Amygdala (tissue), 56 donors: Measurements from ENCODE around the gene NRXN3.

Experiments used
- DNase-seq, 56 donors: peaks; one replicate each; lab custom pipeline; 2025; lab: John Stamatoyannopoulos, UW

Gene NRXN3

DNA sequence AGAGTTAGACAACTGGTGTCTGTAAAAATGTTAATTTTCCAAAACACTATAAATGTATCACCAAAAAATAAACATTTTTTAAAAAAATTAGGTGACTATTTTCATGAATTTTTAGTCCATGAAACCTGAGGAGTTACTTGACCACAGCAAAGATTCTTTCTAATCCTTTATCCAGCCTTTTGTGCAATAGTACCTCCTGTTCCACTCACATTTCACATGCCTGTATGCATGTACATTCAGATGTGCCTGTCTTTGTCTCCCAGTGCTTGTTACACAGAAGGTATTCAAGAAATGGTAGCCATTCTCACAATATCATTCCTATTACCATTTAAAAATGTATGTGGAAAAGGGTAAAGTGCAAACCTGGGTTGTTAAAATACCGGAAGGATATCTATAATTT is 1184.2 kb downstream of the NRXN3 start:
- no peak for DNase-seq

DNA sequence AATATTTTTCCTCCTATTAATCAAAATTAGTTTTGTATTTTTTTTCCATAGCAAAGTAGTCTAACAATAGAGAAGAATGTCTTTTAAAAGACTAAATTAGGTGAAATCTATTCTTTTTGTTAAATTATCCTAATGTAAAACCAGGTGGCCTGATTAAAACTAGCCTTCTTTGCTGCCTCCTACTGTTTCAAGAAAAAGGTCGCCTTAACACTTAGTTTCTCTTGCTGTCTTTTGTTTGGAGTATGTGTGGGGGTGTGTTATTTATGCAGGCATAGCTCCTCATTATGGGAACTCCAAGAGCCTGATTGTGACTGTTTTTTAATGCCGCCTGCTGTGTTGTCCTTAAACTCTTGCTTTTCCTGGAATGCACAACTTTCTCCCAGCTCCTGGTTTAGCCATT is 1185.9 kb downstream of the NRXN3 start:
- DNase-seq: no peak

DNA sequence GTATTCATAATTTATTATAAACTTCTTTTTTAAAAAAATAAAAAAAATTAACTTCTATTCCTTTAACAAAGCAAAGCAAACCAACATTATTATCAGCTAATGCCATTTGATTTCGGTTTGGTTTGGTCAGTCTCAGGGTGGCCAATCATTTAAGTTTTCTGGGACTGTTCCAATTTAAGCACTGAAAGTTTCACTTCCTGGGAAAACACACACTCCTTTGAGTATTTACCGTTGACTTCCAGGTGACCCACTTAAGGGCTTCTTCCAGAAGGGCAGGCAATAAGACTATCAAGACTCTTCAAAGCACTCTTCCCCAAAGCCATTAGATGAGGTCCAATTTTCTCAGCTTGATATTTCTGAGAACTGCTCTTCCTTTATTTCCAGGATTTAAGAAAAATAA is 1187.1 kb downstream of the NRXN3 start:
- DNase-seq: no peak

- no peak for DNase-seq
Observed at GRCh38 chr14:79363291-79363690, 1193.1 kb downstream of the NRXN3 start.

GRCh38 chr14:79369359-79370332 is 1199.5 kb downstream of the NRXN3 start:
- no peak for DNase-seq

- no peak for DNase-seq
Observed at GRCh38 chr14:79370969-79371368, 1200.8 kb downstream of the NRXN3 start.

- DNase-seq: no peak
Observed at GRCh38 chr14:79373451-79373850, 1203.3 kb downstream of the NRXN3 start.

DNA sequence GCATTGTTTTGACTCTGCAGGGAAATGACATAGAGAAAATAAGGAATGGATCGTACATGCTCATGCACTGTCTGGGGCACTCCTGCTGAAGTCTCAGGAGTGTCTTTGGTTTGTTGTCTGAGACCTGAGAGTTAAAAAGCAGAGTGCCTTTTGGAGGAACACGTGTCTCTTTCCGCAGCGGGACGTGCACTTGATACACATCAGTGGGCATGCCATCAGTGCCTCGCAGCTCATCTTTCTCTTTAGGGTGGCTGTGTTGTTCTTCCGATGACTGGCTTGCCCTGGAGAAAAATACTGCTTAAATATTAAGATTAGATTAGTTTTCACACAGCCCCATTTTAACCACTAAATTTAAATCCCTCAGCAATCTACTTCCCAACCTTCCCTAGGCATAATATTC is 1205.2 kb downstream of the NRXN3 start:
- DNase-seq: no peak

DNA sequence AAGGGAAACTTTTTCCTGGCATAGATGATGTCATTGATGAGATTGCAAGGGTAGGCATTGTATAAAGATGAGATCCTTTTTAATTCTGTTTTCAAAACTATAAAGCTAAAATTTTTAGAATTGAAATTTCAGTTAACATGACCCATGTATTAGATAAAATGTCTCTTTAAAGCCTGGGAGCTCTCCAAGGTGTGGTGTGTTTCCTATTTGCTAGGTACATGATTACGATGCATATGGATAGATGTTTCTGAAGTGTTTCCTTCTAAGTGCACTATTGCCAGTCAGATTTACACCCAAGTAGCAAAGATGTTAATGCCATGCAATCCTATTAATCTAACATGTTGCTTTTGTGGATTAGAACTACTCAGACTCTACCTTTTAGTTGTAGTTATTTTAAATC is 1206.4 kb downstream of the NRXN3 start:
- no peak for DNase-seq

- DNase-seq: no peak
Observed at GRCh38 chr14:79378020-79378419, 1207.8 kb downstream of the NRXN3 start.

DNA sequence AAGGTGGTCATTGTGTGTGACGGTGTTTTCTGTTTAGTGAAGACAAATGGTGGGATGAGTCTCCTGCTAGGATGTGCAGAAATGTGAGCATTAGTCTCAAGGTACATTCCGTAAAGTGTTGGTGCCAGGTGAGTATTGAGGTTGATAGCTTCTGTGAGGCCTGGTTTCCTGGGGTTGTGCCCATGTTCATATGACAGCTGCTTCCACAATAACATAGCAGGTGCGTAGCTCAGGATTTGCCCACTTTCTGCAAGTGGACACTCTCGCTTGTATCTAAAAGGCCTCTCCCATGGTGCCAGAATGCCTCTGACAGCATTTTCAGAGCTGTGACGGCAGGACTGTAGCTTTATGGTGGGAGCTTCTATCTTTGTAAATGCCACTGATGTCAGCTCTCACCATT is 1209.1 kb downstream of the NRXN3 start:
- DNase-seq: no peak

- no peak for DNase-seq
Observed at GRCh38 chr14:79383031-79383430, 1212.9 kb downstream of the NRXN3 start.

DNA sequence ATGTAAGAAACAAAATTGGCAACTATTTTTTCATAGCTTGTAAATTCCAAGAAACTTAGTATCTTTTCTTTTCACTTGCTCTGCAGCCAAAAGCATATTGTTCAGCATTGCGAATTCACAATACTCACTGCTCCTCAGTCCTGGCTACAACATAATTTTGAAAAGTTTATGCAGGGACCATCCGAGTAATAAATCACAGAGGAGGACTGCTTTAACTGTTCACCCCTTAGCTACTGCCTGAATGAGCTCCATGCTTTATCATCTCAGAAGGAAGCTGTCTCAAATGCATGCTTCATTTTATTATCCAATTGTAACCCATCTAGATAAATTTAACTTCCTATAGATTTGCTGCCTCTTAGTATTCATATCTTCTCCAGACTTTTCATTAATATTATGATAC is 1213.3 kb downstream of the NRXN3 start:
- no peak for DNase-seq

- DNase-seq: no peak
Observed at GRCh38 chr14:79395061-79395460, 1224.9 kb downstream of the NRXN3 start.

- peak in 12 of 56 donors; percentile 1 to 55 (median 8) for DNase-seq
Observed at GRCh38 chr14:79404874-79405511, 1234.8 kb downstream of the NRXN3 start.

- DNase-seq: no peak
Observed at GRCh38 chr14:79405512-79405910, 1235.3 kb downstream of the NRXN3 start.

DNA sequence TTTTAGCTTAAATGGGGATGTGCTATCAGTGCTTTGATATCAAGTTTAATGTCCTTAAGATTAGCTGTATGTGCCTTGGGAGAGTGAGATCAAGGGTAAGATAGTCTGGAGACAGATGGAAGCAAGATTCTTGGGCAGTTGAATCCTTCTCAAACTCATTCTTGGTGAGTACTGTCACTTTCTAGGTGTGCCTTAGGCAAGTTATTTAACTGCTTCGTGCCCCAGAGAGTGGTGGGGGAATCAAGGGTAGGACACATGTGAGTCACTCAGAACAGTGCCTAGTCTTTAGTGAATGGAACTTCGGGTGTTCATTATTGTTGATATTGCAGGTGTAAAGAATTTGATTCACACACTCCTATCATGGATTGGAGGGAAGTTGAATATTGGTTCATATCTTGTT is 1237.4 kb downstream of the NRXN3 start:
- no peak for DNase-seq

DNA sequence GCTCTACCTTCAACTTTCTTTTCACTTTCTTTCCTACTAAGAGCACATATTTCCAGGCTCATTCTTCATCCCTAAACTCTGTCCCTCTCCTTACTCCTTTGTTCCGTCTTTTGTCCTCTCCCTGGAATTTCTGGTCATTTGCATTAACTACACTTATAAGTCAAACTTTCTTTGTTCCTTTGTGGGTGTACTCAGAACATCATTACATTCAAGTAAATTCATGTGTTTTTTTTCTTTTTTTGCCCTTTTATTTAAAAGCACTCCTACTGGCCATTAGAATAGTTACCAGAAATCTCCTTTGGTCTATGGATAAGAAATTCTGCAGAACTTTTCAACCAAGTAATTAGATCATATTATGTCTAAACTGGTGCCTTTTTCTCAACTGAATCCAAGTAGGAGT is 1238.5 kb downstream of the NRXN3 start:
- DNase-seq: no peak

- DNase-seq: no peak
Observed at GRCh38 chr14:79411403-79412174, 1241.4 kb downstream of the NRXN3 start.

- DNase-seq: no peak
Observed at GRCh38 chr14:79412822-79413221, 1242.6 kb downstream of the NRXN3 start.

GRCh38 chr14:79413734-79414428 is 1243.7 kb downstream of the NRXN3 start:
- DNase-seq: no peak
